Liver (tissue), 9 donors: Measurements from ENCODE around the gene ATXN1. TPM values are rescaled to one million over a fixed set of nuclear protein-coding genes. Genes with fewer than 3 reads are reported as not detected.

Experiments
- DNase-seq: peaks from one replicate; pipeline ENCODE4 v3.0.0-alpha.2; 2017; ENCODE audit warnings: low spot score
- H3K27ac ChIP-seq, 2 donors: one replicate each; pipeline ENCODE4 v1.7.0; 2013; ENCODE audit warnings: inconsistent platforms in 2 of 2, low read length in 2 of 2, control low read depth in 1 of 2, low read depth in 1 of 2, mild to moderate bottlenecking in 1 of 2
- H3K27me3 ChIP-seq, 4 donors: one replicate each; pipeline versions ENCODE4 v1.6.1 to v1.7.0; 2013; ENCODE audit warnings: low read length in 3 of 4, inconsistent platforms in 1 of 4, mild to moderate bottlenecking in 1 of 4, moderate library complexity in 1 of 4; ENCODE audit not compliant: control insufficient read depth in 4 of 4, insufficient read depth in 4 of 4
- H3K36me3 ChIP-seq, 4 donors: one replicate each; pipeline versions ENCODE4 v1.6.1 to v1.7.0; 2013; ENCODE audit warnings: low read length in 3 of 4, mild to moderate bottlenecking in 3 of 4, low read depth in 1 of 4, moderate library complexity in 1 of 4; ENCODE audit not compliant: control insufficient read depth in 4 of 4, insufficient read depth in 3 of 4
- H3K4me1 ChIP-seq, 4 donors: one replicate each; pipeline versions ENCODE4 v1.6.1 to v1.7.0; 2013; ENCODE audit warnings: low read length in 3 of 4, mild to moderate bottlenecking in 3 of 4, moderate library complexity in 1 of 4; ENCODE audit not compliant: control insufficient read depth in 4 of 4, insufficient read depth in 4 of 4
- H3K4me3 ChIP-seq, 3 donors: one replicate each; pipeline versions ENCODE4 v1.6.1 to v1.7.0; 2013; ENCODE audit warnings: low read length in 3 of 3, control low read depth in 1 of 3, low read depth in 1 of 3, mild to moderate bottlenecking in 1 of 3
- H3K9ac ChIP-seq, 2 donors: one replicate each; pipeline ENCODE4 v1.7.0; 2013; ENCODE audit warnings: low read length in 2 of 2, mild to moderate bottlenecking in 2 of 2, moderate library complexity in 2 of 2, control low read depth in 1 of 2, low read depth in 1 of 2
- H3K9me3 ChIP-seq, 4 donors: one replicate each; pipeline versions ENCODE4 v1.6.1 to v1.7.0; 2013; ENCODE audit warnings: low read length in 3 of 4; ENCODE audit not compliant: control insufficient read depth in 4 of 4
- ATF3 ChIP-seq: IDR thresholded peaks from 2 replicates; pipeline ENCODE4 v1.6.1; 2016; ENCODE audit warnings: antibody characterized with exemption
- CTCF ChIP-seq: fragments of 150-350 bp; IDR thresholded peaks from 2 replicates; pipeline ENCODE4 v1.5.1; 2017; ENCODE audit warnings: improper control_type of control experiment, low read depth, low read length; ENCODE audit not compliant: missing input control
- EGR1 ChIP-seq, 2 donors: IDR thresholded peaks; 2 replicates each; pipeline ENCODE4 v1.6.1; 2016 to 2018; ENCODE audit warnings: antibody characterized with exemption in 2 of 2, low read depth in 2 of 2
- FOXA1 ChIP-seq: IDR thresholded peaks from 2 replicates; pipeline ENCODE4 v1.6.1; 2016; ENCODE audit warnings: antibody characterized with exemption
- FOXA2 ChIP-seq: IDR thresholded peaks from 2 replicates; pipeline ENCODE4 v1.6.1; 2016; ENCODE audit warnings: antibody characterized with exemption
- GABPA ChIP-seq, 2 donors: IDR thresholded peaks in 1 of 2; conservative IDR thresholded peaks in 1 of 2; 2 replicates each; pipeline ENCODE4 v1.6.1; 2016; ENCODE audit warnings: antibody characterized with exemption in 2 of 2, mild to moderate bottlenecking in 1 of 2, moderate library complexity in 1 of 2
- HNF4A ChIP-seq, 2 donors: conservative IDR thresholded peaks; 2 replicates each; pipeline ENCODE4 v1.6.1; 2016; ENCODE audit warnings: antibody characterized with exemption in 2 of 2, mild to moderate bottlenecking in 2 of 2
- HNF4G ChIP-seq: IDR thresholded peaks from 2 replicates; pipeline ENCODE4 v1.6.1; 2016; ENCODE audit warnings: antibody characterized with exemption
- JUND ChIP-seq, 2 donors: IDR thresholded peaks; 2 replicates each; pipeline ENCODE4 v1.6.1; 2016; ENCODE audit warnings: antibody characterized with exemption in 2 of 2
- NR2F2 ChIP-seq: IDR thresholded peaks from 2 replicates; pipeline ENCODE4 v1.6.1; 2016; ENCODE audit warnings: antibody characterized with exemption
- RAD21 ChIP-seq, 2 donors: IDR thresholded peaks; 2 replicates each; pipeline ENCODE4 v1.6.1; 2016; ENCODE audit warnings: antibody characterized with exemption in 2 of 2, mild to moderate bottlenecking in 2 of 2
- REST ChIP-seq: IDR thresholded peaks from 2 replicates; pipeline ENCODE4 v1.6.1; 2016; ENCODE audit warnings: antibody characterized with exemption, mild to moderate bottlenecking
- RXRA ChIP-seq, 2 donors: IDR thresholded peaks; 2 replicates each; pipeline ENCODE4 v1.6.1; 2017 to 2018; ENCODE audit warnings: antibody characterized with exemption in 2 of 2, mild to moderate bottlenecking in 1 of 2
- SP1 ChIP-seq: IDR thresholded peaks from 2 replicates; pipeline ENCODE4 v1.6.1; 2018; ENCODE audit warnings: antibody characterized with exemption, mild to moderate bottlenecking
- TAF1 ChIP-seq: conservative IDR thresholded peaks from 2 replicates; pipeline ENCODE4 v1.6.1; 2016; ENCODE audit warnings: antibody characterized with exemption, mild to moderate bottlenecking
- YY1 ChIP-seq: IDR thresholded peaks from 2 replicates; pipeline ENCODE4 v1.6.1; 2016; ENCODE audit warnings: antibody characterized with exemption, mild to moderate bottlenecking
- ZBTB33 ChIP-seq: IDR thresholded peaks from 2 replicates; pipeline ENCODE4 v1.6.1; 2016; ENCODE audit warnings: antibody characterized with exemption
- WGBS: extraction: QIAGEN DNeasy Blood & Tissue Kit; methylation state at CpG from one replicate; pipeline ENCODE4 v1.1.7; 2013; 5-methylcytosine and 5-hydroxymethylcytosine counted together
- polyA plus RNA-seq, 2 donors: library from polyadenylated mRNA; stranded (reverse) in 1 of 2; unstranded in 1 of 2; fragments of 200-250 nt in 1 of 2; fragments of >200 nt in 1 of 2; fragmentation: Nextera tagmentation in 1 of 2; extraction: Ambion mirVana in 1 of 2; gene quantifications; one replicate each; pipeline versions ENCODE4 v1.2.1 to v1.2.3, GENCODE V29; 2013 to 2015
- total RNA-seq, 2 donors: library from RNA; depleted of rRNA; stranded (reverse); fragments of >200 nt; gene quantifications; one replicate each; pipeline ENCODE4 v1.2.3, GENCODE V29; 2014
- donor health status: healthy.
- donor health status: healthy.
- donor health status: healthy.
- donor health status: healthy.
- donor health status: healthy.

ATXN1 gene
- total and polyA plus RNA-seq, 4 donors, result 4.3 to 29.7 (median 8.2) TPM

- no peak for DNase-seq
- H3K27me3 ChIP-seq, result no peaks in the 10 kb centered on the region
- peaks cover 0 to 2% (median 0%) of the 10 kb centered on the region in 4 donors for H3K36me3 ChIP-seq
- no peak for TF ChIP-seq JUND (IDR thresholded peaks at IDR 0.05)
- no peak for TF ChIP-seq SP1
- no peak for TF ChIP-seq ZBTB33
- no peak for TF ChIP-seq NR2F2
- TF ChIP-seq RXRA (IDR thresholded peaks at IDR 0.05), result no peak
- no peak for TF ChIP-seq TAF1
- TF ChIP-seq FOXA2, result no peak
- no peak for TF ChIP-seq HNF4G
- no peak for TF ChIP-seq GABPA (IDR thresholded peaks at IDR 0.05 in 1 of 2, conservative IDR thresholded peaks at IDR 0.05 in 1 of 2)
- no peak overlapping the region for H3K4me3 ChIP-seq
- 87% methylated on average over 3 of the region's 3 CpGs for WGBS
- H3K27ac ChIP-seq, result no peak overlapping the region
- no peaks in the 10 kb centered on the region for H3K9me3 ChIP-seq
- H3K4me1 ChIP-seq, result peaks cover 0 to 2% (median 0%) of the 10 kb centered on the region in 4 donors
- H3K9ac ChIP-seq, result no peak overlapping the region
These were observed 266.5 kb downstream of the ATXN1 start for GRCh38 chr6:16494793-16495192.

- Histone ChIP-seq H3K36me3 (peaks cover 0 to 2% (median 0%) of the 10 kb centered on the region in 4 donors), H3K27ac (no peak overlapping the region), H3K4me3 (no peak overlapping the region), H3K9ac (no peak overlapping the region), H3K27me3 (no peaks in the 10 kb centered on the region), H3K9me3 (no peaks in the 10 kb centered on the region), H3K4me1 (peaks cover 0 to 2% (median 0%) of the 10 kb centered on the region in 4 donors)
- no peak for TF ChIP-seq EGR1 (IDR thresholded peaks at IDR 0.05; ENCODE audit: low read depth in 2 of 2)
- TF ChIP-seq NR2F2, result no peak
- no peak for TF ChIP-seq FOXA1
- TF ChIP-seq TAF1, result no peak
- TF ChIP-seq HNF4A (conservative IDR thresholded peaks at IDR 0.05), result no peak
- TF ChIP-seq ZBTB33, result no peak
- no peak for TF ChIP-seq SP1
- TF ChIP-seq JUND (IDR thresholded peaks at IDR 0.05), result no peak
- TF ChIP-seq REST, result no peak
- no peak for TF ChIP-seq CTCF
- no peak for TF ChIP-seq RAD21 (IDR thresholded peaks at IDR 0.05)
- no peak for TF ChIP-seq ATF3
- TF ChIP-seq GABPA (IDR thresholded peaks at IDR 0.05 in 1 of 2, conservative IDR thresholded peaks at IDR 0.05 in 1 of 2), result no peak
- no peak for TF ChIP-seq FOXA2
- no peak for TF ChIP-seq HNF4G
- no peak for TF ChIP-seq YY1
- DNase-seq, result no peak
These were observed 267.5 kb downstream of the ATXN1 start for GRCh38 chr6:16493802-16494201.
